ENCODE results near the gene WWC1.
"Not testable (repeated sequence)": the region's sequence is repeated elsewhere in the genome, so short reads cannot be mapped to it uniquely, and the experiment has no call there.

Gene WWC1

DNA sequence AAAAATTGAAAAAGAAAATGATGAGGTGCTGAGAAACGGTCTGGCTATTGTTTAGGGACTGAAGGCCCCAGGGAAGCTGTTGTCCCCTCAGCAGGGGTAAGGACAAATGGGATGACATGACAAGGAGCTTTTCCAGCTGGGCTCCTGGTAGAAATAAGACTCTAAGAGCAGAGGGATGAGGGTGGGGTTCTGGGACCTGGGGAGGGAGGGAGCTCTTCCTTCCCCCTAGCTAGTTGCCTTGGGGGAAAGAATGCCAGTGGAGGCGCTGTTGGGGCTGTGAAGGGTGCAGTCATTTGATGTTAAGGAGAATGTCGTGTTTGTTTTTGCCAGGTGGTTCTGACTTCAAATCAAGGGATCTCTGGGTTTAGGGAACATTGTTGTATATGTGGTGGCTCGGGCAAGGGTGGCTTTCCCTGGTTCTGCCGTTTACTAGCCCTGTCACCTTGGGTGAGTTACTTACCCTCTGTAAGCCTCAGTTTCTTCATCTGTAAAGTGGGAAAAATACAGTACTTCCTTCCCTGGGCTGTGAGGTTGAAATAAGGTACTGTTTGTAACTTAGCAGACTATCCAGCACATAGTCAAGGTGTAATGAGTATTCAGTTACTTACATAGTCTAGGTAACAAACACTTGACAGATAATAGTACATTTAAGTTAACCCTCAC, 47.8 kb downstream of the WWC1 start:
- no peak for DNase-seq

DNA sequence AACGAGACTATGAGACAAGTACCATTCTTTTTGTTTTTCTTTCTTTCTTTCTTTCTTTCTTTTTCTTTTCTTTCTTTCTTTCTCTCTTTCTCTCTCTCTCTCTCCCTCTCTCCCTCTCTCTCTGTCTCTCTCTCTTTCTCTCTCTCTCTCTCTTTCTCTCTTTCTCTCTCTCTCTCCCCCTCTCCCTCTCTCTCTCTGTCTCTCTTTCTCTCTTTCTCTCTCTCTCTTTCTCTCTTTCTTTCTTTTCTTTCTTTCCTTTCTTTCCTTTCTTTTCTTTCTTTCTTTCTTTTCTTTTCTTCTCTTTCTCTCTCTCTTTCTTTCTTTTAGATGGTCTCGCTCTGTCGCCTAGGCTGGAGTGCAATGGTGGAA, 48.3 kb downstream of the WWC1 start:
- not testable (repeated sequence) for DNase-seq

DNA sequence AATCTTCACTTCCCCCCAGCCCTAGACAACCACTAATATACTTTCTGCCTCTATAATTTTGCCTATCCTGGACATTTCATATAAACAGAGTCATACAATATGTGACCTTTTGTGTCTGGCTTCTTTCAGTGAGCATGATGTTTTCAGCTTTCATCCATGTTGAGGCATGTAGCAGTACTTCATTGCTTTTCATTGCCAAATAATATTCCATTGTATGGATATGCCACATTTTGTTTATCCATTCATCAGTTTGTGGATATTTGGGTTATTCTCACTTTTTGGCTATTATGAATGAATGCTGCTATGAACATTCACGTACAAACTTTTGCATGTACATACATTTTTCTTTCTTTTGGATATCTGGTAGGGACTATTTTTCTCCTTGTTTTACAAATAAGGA, 49.0 kb downstream of the WWC1 start:
- no peak for DNase-seq

DNA sequence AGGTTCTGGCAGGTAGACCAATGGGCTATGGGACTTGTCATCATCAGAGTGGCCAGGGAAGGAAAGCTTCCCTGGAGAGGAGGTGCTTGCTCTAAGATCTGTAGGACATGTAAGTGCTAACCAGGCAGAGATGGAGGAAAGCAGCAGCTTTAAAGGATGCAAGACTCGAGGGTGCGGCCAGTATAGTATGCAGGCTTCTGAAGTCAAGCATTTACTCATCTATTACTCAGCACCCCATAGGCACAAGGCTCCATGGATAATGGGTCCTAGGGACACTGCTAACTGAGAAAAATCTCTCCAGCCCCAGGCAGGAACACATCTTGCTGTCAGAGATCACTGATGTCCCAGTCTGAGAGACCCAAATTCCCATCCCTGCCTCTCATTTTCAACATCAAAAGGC, 49.7 kb downstream of the WWC1 start:
- no peak for DNase-seq

DNA sequence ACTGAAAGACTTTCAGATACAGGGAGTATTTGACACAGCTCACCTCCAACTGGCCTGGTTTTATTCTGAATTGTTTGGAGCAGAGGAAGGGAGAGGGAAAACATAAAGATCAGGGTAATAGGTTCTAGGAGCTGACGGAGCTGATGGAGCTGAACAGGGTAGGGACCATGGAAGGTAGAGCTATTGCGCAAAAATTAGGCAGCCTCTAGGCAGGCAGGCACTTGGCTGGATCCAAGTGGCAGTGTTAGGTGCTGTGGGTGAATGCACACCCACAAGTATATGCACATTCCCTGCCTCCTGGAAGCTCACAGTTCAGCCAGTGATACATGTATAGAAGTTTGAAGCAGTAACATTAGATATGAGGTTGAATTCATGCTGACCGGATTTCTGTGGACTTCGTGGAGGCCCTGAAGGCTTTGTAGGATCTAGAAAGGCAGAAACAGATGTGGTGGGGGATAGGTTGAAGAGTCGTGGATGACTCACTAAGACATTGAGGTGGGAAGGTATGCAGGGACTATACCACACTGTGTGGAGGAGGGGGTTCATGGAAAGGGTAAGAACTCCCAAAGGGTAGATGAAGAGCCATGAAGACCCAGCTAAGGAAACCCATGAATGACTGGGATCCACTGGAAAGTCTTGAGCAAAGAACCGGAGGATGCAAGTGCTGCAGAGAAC, 50.8 kb downstream of the WWC1 start:
- no peak for DNase-seq

DNA sequence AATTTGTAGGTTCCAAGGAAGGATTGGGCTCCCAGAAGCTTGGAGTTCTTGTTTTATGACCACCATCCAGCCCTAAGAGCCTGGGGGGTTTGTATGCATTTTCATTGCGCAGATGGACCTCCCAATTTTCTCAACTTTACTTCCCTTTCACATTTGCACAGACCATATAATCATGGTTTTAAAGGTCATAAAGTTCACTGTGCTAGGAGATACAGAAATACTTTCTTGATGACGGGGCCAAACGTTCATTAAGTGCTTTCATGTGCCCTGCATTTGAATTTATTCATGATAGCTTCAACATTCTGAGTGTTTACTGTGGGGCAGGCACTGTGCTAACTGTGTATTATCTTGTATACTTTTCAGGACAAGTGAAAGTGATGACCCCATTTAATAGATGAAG, 51.5 kb downstream of the WWC1 start:
- DNase-seq: no peak

DNA sequence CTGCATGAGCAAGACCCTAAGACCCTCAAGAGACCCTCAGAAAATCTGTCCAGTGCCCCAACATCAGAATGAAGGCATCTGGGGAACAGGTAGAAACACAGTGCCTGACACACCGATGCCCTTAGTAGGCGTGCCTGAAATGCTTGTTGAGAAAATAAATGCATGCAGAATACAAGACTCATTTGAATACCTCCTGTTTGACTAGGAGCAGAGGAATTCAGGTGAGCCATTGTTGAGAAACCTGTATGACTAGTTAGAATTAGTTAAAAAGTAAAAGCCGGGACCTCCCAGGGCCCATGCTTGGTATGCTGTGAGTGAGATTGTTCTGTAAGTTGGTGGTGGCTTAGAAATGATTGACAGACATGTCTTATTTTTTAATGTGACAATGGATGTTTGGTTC, 55.0 kb downstream of the WWC1 start:
- DNase-seq: no peak

DNA sequence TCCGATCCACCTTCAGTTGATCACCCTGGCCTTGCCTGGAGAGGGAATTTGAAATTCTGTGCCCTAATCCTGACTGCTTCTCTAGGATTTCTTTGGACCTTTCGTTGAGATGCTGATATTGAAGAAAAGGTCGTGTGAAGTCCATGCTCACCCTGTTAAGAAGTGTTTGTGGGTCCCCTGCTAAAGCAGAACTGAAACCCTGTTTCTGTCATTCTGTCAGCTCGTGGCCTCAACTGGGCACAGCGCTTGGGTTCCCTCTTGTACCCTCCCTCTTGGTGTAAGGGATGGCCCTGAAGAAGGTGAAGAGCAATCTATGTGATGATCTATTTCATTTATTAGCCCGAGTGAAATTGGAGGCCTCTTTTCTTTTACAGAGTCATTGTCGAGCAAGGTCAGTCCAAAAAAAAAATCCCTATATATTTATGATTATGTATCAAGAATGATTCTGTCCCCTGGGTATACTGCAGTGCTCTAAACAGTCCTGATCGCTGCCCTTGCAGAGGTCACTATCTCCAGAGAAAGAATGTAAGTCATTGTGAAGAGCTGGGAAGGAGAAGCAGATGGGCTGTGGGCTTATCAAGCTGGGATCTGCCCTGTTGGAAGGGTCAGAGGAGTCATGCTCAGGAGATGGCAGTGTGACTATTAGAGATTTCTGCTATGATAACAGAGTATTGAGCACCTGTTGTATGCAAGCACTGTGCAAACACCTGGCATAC, 56.1 kb downstream of the WWC1 start:
- no peak for DNase-seq

DNA sequence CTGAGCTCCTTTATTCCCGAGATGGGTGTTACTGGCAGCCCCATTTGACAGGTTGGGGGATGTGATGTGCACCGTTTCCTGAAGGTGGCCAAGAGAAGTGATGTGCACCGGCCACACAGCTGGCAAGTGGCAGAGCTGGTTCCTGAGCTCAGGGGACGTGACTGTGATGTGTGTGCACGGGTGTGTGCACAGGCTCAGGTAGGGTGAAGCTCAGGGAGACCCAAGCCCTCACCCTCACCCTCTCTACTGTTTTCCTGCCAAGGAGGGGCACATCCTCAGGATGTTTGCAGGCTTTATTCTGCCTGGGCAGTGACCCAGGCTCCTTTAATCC, 56.6 kb downstream of the WWC1 start:
- no peak for DNase-seq

DNA sequence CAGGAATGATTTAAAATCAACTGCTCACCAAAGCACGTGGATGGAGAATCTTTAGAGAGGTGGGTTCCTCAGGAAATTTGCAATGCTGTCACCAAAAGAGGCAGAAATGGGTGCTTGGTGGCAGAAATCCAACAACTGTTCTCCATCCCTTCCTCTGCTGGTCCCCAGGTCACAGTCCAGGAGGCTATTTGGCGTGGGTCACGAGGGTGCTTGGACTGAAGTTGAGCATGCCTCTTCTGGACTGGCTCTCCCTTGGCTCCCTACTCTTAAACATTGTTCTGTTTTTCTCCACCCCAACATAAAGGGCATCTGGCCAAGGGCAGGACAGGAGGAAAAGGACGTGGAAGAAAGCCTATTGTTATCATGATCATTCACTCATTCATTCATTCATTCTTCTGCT, 58.9 kb downstream of the WWC1 start:
- DNase-seq: no peak

DNA sequence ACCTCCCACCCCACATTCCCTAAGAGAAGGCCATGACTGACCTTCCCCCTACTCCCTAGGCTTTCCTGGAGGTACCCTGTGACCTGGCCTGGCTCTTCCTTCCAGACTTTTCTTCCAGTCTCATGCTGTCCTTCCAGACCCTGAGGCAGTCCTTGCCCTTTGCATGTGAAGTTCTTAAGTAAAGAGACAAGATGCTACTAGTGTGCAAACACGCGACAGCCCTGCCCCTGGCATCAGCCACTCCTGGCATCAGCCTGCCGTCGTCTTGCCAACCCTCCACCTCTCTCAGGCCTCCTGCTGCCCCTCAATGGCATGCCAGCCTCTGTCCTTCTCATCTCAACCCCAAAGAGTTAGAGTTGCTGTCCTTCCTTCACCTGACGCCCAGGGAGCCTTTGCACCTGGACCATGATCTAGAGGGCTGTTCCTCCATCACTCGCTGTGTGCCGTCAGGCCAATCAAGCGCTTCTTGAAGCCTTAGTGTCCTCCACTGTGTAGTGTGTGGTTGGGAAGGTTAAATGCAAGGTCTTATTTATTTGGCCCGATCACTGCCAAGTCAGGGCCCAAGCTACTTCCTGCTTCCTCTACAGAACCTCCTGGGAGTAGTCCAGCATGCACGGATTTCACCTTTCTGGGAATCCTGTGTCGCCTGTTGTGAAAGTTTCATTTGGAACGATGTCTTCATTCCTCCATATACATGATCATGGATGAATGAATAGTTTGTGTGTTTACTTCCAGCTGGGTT, 61.9 kb downstream of the WWC1 start:
- DNase-seq: no peak

DNA sequence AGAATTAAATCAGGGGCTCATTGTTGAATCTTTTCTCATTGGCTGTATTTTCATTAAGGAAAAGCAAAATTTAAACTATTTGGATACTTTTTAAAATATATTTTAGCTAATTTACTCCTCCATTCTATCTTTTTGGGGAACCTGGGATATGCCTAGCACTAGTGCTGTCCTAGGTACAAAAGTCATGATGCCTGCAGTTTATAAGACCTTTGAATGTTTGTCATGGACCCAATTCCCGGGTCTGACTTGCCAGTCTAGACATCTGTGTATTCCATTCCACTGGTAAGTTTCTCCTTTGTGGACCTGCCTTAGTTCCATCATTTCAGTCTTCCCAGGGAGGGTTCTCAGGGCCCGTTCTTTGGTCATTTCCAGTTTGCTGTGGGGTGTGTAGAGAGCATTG, 63.0 kb downstream of the WWC1 start:
- DNase-seq: no peak

DNA sequence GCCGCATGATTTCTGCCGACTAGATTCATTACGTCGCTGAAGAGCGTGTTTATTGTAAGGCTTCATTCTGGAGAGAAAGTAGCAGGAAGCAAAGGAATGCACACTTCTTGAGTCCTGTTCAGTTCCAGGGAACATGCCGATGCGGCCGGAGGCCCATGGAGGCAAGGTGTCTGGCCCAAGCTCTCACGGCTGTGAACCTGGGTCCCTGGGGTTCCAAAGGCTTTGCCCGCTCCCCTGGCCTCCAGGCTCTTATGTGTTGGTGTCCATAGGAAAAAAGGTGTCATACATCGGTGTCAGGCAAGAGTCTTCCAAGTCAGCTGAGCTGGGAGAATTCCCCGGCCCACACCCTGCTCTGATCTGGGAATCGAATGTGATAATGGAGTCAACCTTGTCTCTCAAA, 64.7 kb downstream of the WWC1 start:
- DNase-seq: no peak

DNA sequence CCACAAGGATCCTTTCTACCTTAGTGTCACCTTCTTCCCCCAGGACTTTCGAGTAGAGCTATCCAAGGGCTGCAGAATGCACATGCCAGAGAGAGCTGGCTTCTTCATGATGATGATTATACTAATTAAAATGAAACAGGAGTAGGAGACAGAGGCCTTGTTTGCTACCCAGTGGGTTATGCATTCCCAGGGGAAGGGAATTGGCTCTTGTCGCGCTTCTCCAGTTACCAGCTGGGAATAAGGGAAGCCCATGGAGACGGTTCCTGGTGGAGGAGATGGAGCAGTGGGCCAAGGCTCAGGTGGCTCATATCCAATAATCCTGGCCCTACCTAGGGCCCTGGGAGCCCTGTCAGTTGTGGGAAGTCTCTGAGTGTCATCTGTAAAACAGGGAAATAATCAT, 65.1 kb downstream of the WWC1 start:
- DNase-seq: peak; percentile 23

DNA sequence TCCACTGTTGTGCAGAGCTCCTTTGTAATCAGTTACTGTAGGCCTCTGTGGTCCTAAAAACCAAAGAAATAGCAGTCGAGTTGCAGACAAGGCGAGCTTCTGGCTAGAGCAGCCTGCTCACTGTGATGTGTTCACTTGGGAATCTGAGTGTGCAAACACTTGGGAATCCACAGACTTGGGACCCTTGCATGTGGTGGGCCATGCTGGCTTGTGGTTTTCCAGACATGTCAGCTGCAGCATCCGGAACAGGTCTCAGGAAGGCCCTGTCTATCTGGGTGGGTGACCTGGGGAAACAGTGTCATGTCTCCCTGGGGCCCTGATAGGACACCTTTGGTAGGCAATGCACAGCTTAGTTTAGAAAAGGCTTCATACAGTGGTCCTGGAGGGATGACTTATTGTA, 66.4 kb downstream of the WWC1 start:
- DNase-seq: no peak

DNA sequence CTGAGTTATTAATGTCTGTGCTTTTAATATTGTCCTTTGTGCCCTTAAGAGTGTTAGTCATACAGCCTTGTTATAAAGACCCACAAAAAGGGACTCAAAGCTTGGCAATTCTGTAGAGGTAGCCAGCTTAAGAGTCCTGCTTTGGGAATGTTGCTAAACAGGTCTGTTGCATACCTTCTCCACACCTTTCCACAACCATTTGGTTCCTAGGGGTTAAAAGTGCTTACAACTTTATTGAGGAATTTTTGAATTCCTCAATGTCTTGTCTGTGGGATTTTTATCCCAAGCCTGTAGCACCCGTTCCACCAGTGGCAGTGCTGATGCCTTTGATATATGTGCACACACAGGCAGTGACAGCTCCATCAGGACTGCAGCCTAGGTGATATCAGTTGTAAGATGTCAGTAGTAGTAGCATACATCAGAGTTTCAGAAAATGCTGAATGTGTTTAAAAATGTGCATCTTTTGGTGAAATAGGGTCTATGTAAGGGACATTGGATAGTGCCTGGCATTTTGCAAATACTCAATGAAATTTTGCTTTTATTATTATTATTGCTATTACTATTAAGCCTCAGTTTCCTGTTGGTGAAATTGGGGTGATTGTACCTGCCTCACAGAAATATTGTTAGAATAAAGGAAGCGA, 68.5 kb downstream of the WWC1 start:
- no peak for DNase-seq

DNA sequence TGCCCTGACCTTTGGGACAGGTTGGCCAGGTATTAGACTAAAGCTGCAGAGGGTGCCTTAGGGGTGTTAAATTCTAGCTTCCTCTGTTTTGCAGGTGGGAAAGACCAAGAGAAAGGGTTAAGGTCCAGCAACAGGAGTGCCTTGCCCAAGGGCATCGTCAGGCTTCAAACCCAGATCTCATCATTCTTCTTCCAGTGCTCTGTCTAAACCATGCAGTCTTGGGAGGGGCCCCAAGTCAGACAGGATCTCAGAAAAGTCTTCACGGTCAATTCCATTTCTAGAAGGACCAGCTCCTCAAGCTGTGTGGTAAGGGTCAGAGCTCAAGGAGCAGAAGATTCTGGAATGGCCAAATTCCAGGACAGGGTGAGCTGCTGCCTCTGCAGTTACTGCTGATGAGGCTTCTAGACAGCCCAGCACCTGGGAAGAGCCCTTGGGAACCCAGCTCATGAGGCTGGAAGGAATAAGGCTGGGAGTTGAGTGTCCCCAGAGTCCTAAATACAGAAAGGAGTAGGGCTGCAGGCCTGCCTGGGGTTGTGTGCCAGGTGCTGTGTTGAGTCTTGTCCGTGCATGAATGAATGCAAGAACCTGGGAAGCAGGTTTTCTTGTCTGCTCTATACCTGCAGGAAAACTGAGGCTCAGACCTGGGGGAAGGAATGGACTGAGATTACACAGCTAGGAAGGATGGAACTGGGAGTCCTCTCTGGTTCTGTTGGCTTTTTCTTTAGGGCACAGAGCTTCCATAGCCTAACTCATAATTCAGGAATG, 69.3 kb downstream of the WWC1 start:
- no peak for DNase-seq

DNA sequence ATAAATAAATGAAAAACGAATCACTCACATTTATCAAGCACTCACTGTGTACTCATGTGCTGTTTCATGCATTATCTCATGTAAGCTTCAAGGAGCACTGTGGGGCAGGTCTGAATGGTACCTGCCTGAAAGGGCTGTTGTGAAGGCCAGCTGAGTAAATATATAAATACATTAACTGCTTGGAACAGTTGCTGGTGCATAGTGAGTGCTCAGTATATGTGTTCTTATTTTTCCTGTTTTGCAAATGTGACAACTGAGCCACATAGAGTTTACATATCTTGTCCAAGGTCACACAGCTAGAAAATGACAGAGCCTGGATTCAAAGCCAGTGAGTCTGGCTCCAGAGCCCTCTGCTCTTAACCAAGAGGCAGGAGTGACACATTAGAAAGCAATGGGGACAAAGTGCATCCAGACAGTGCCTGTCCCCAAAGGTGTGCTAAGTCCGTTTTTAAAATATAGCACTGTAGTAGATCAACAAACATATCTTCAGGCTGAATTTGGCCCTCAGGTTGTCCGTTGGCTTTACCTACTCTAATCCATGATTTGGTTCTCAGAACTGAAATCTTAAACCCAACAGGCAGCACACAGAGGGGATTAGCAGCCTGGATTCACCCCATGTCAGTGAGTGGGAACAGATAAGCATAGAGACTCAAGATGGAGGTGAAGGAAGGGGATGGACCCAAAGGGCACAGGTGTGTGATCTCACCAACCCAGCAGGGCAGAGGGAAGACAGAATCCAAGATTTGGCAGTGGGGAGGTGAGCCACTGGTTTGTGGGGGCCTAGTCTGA, 70.8 kb downstream of the WWC1 start:
- DNase-seq: no peak

DNA sequence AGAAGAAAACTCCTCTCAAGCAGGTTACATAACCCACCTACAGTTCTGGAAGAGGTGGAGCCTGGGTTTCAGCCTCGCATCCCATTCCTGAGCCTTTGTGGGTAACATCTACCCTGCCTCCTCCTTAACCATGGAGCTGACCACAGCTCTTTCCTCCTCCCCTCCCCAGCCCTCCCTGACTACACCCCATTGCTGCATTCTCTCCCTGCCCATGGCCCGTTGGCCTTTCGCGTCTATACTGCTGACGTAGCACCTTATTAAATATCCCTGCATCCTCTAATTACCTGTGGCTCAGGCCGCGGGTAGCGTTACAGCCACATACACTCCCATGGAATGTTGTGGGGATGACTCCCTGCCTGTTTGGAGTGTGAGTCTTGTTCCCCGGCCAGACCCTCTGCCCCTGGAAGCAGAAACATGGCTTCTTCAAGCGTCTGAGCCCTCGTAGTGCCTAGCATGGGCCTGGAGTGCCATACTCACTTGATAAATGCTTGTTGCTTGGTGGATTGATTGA, 72.8 kb downstream of the WWC1 start:
- no peak for DNase-seq

DNA sequence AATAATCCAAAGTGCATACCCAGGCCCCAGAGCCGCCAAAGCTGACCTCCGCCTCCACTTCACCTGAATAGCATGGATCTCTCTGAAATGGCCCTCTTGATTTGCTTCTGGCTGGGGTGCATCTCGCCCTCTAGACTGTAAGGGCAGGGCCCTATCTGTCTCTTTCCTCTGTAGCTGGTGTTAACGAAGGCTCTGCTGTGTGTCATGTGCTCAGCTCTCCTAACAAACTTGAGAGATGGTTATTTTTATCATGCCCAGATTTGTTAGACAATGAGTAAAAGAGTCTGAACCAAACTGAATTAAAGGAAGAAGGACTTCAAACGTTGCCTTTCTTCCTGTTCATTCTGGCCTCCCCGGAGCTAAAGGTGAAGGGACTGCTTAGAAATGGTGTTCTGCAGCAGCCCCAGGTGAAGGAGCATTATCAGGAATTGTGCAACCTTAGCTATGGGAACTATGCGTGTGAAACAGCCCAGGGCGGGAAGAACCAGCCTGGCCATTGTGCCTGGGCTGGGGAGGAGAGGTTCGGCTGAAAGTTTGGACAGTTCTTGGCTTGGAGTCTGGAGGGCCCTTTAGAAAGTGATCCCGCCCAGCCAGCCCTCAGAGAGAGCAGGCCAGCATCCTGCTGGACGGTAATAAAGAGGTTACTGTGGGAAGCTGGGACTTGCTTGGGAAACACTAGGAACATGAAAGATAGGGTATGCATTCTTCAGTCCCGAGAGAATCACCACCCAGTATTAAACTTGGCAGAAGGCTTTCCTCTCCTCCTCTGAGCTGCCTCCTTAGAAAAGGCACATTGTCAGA, 73.5 kb downstream of the WWC1 start:
- DNase-seq: no peak

Data from NCI-H2107 (cell line).